ENCODE results near the gene NEK8.

GRCh38 chr17:28777178-28777577, 48.6 kb downstream of the NEK8 start:
- TF ChIP-seq CTCF (IDR thresholded peaks at IDR 0.05; ENCODE audit: insufficient read depth, low read depth, low read length) (no peak), EZH2 (IDR thresholded peaks at IDR 0.05; ENCODE audit: insufficient read depth, low read length) (no peak)
